Endothelial cell of umbilical vein (primary cell): ENCODE results near the gene NT5DC1. TPM values are rescaled to one million over a fixed set of nuclear protein-coding genes. Genes with fewer than 3 reads are reported as not detected.

Experiments
- BruUV-seq: library from RNA; stranded (reverse); fragments of 400-500 nt; replicated peaks from 2 replicates; lab custom pipeline; 2021; lab: Mats Ljungman, UMichigan
- CTCF ChIA-PET: fragments of 300-600, 350-600 bp; sonication (Branson Sonifier 250); formaldehyde crosslinking; loops from one replicate; lab custom pipeline; 2021; ENCODE audit warnings: antibody characterized with exemption, inconsistent platforms; lab: Charles Lee
- POLR2A ChIA-PET: fragments of 300-600, 350-600 bp; sonication (Branson Sonifier 250); formaldehyde crosslinking; loops from one replicate; lab custom pipeline; 2021; ENCODE audit warnings: antibody characterized with exemption, inconsistent platforms; lab: Charles Lee
- DNase-seq: peaks from one replicate; pipeline ENCODE4 v3.0.0-alpha.2; 2011; ENCODE audit warnings: low read depth, low spot score
- FAIRE-seq: peaks from 2 replicates; lab custom pipeline; 2011; peaks lifted over from hg19 to GRCh38; lab: Jason Lieb, UNC
- H2AFZ ChIP-seq: 2 replicates; pipeline ENCODE4 v1.6.0; 2012; ENCODE audit warnings: low read depth, low read length, control low read depth, inconsistent platforms
- H3K27ac ChIP-seq: 2 replicates; pipeline ENCODE4 v1.5.1; 2011; ENCODE audit warnings: low read depth, mild to moderate bottlenecking, control low read depth, low read length, moderate library complexity; ENCODE audit not compliant: insufficient read depth
- H3K27me3 ChIP-seq, 2 experiments: 2 replicates each; pipeline versions ENCODE4 v1.6.0 to v1.6.1; 2011; ENCODE audit warnings: low read length in 2 of 2, mixed read lengths in 1 of 2; ENCODE audit not compliant: control insufficient read depth in 2 of 2, insufficient read depth in 2 of 2
- H3K36me3 ChIP-seq, 2 experiments: 2 replicates in 1 of 2; 3 replicates in 1 of 2; pipeline ENCODE4 v1.5.1; 2011; ENCODE audit warnings: low read length in 2 of 2, mild to moderate bottlenecking in 1 of 2, moderate library complexity in 1 of 2; ENCODE audit not compliant: control insufficient read depth in 2 of 2, insufficient read depth in 2 of 2; ENCODE audit errors: extremely low read depth in 1 of 2
- H3K4me1 ChIP-seq: 3 replicates; pipeline ENCODE4 v1.5.1; 2011; ENCODE audit warnings: mild to moderate bottlenecking, low read length; ENCODE audit not compliant: control insufficient read depth, insufficient read depth; ENCODE audit errors: extremely low read depth
- H3K4me2 ChIP-seq: 2 replicates; pipeline ENCODE4 v1.6.1; 2011; ENCODE audit warnings: low read length, control low read depth, mixed read lengths; ENCODE audit not compliant: insufficient read depth
- H3K4me3 ChIP-seq, 3 experiments: fragments of 200-600 bp in 1 of 3; sonication (generic), shearing (Covaris generic) in 1 of 3; replicated peaks in 1 of 3; 2 replicates each; pipeline ENCODE4 v1.5.1; 2011 to 2016; ENCODE audit warnings: control low read depth in 3 of 3, low read length in 3 of 3, mild to moderate bottlenecking in 2 of 3, inconsistent platforms in 1 of 3, low read depth in 1 of 3, moderate library complexity in 1 of 3; ENCODE audit not compliant: insufficient read depth in 1 of 3
- H3K79me2 ChIP-seq: 2 replicates; pipeline ENCODE4 v1.6.0; 2012; ENCODE audit warnings: low read length, inconsistent platforms; ENCODE audit not compliant: control insufficient read depth, insufficient read depth
- H3K9ac ChIP-seq: replicated peaks from 2 replicates; pipeline ENCODE3; 2011; ENCODE audit warnings: low read length, control low read depth; ENCODE audit not compliant: insufficient read depth; ENCODE audit errors: extremely low read depth
- H3K9me1 ChIP-seq: replicated peaks from 3 replicates; pipeline ENCODE4 v1.6.0; 2011; ENCODE audit warnings: mild to moderate bottlenecking, low read length; ENCODE audit not compliant: control insufficient read depth, insufficient read depth; ENCODE audit errors: extremely low read depth
- H3K9me3 ChIP-seq: replicated peaks from 2 replicates; pipeline ENCODE4 v1.5.1; 2012; ENCODE audit warnings: low read length, inconsistent platforms; ENCODE audit not compliant: control insufficient read depth, insufficient read depth
- H4K20me1 ChIP-seq: replicated peaks from 2 replicates; pipeline ENCODE3; 2011; ENCODE audit warnings: mild to moderate bottlenecking, low read length; ENCODE audit not compliant: control insufficient read depth, insufficient read depth; ENCODE audit errors: extremely low read depth
- CTCF ChIP-seq, 2 donors: IDR thresholded peaks; 1 replicate in 1 of 2; 2 replicates in 1 of 2; pipeline ENCODE4 v1.5.1; 2011; ENCODE audit warnings: low read length in 2 of 2, mild to moderate bottlenecking in 2 of 2, moderate library complexity in 2 of 2, control low read depth in 1 of 2, inconsistent platforms in 1 of 2, low read depth in 1 of 2; ENCODE audit not compliant: insufficient read depth in 1 of 2; ENCODE audit errors: extremely low read depth in 1 of 2
- EZH2 ChIP-seq: IDR thresholded peaks from 2 replicates; pipeline ENCODE4 v1.6.1; 2012; ENCODE audit warnings: borderline replicate concordance, low read depth, mild to moderate bottlenecking, moderate library complexity, low read length, inconsistent platforms; ENCODE audit not compliant: severe bottlenecking
- FOS ChIP-seq: IDR thresholded peaks from 2 replicates; pipeline ENCODE4 v1.6.1; 2011; ENCODE audit warnings: mild to moderate bottlenecking, low read length, moderate library complexity, borderline replicate concordance; ENCODE audit not compliant: insufficient read depth
- GATA2 ChIP-seq: IDR thresholded peaks from 2 replicates; pipeline ENCODE4 v1.7.0; 2011; ENCODE audit warnings: low read depth, mild to moderate bottlenecking, moderate library complexity, mixed read lengths, low read length; ENCODE audit not compliant: insufficient read length, insufficient read depth
- JUN ChIP-seq: IDR thresholded peaks from 2 replicates; pipeline ENCODE4 v1.6.1; 2011; ENCODE audit warnings: borderline replicate concordance, low read depth; ENCODE audit not compliant: insufficient read length, insufficient read depth
- MAX ChIP-seq: IDR thresholded peaks from 2 replicates; pipeline ENCODE4 v1.6.1; 2011; ENCODE audit not compliant: insufficient read depth, insufficient read length
- MYC ChIP-seq: IDR thresholded peaks from one replicate; pipeline ENCODE4 v1.6.1; 2011; ENCODE audit warnings: mild to moderate bottlenecking, low read depth, low read length
- POLR2A ChIP-seq: IDR thresholded peaks from 2 replicates; pipeline ENCODE4 v1.6.1; 2012; ENCODE audit warnings: low read depth, mild to moderate bottlenecking, control low read depth, low read length
- POLR2AphosphoS5 ChIP-seq: IDR thresholded peaks from 2 replicates; pipeline ENCODE4 v1.6.1; 2012; ENCODE audit warnings: low read depth, mild to moderate bottlenecking, control low read depth, low read length, moderate library complexity; ENCODE audit not compliant: insufficient read depth
- dilution Hi-C: fragments of 300-500 bp; cut with MboI; formaldehyde crosslinking; loops from one replicate; pipeline ENCODE4 v1.15.0; 2019; ENCODE audit warnings: low sequenced_read_pairs; ENCODE audit not compliant: extremely low pct_ligation_motif_present
- intact Hi-C: fragments of 100-400 bp; cut with micrococcal nuclease; formaldehyde crosslinking; loops from one replicate; pipeline ENCODE4 v1.10.0; 2022
- polyA plus RNA-seq, 4 experiments: library from polyadenylated mRNA; depleted of rRNA in 3 of 4; stranded (reverse) in 3 of 4; unstranded in 1 of 4; fragments of >200 nt; gene quantifications; 2 replicates each; pipeline versions ENCODE4 v1.2.1 to v1.2.3, GENCODE V29; 2011 to 2012; ENCODE audit warnings: missing spikeins in 1 of 4
- total RNA-seq: library from RNA; stranded (reverse); gene quantifications from 2 replicates; pipeline ENCODE4 v1.2.3, GENCODE V29; 2021

NT5DC1 gene
- total and polyA plus RNA-seq, 2 donors (not counting 3 experiments of a cell fraction or from before 2014, with no cell fraction given) = 11.3 to 24.3 TPM

DNA sequence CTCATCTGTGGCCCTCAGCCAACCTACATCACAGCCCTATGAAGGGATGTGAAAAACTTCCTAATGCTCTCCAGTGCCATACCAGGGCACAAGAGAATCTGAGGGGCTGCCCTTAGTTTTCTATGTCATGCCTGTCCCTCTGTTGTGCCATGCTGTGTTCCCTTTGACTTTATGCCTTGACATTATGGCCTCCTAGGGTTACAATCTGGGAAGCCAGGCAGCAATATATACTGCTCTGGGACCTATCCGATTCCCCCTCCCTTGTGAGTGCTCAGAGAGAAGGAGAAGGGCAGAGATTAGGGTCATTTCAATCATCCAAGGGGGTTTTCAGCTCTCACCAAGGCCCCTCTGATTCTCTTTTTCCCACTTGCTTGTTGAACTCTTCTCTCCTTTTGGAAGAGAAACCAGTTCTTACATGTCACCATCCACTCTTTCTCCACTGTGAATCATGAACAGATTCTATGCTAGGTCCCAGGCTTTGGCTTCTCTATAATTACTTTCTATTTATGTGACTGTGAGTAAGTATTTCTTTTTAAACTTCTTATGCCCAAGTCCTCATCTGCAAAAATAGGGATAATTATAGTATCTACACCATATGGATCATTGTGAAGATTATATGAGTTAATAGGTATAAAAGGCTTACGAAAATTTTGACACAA, 25.8 kb upstream of the NT5DC1 start:
- CTCF ChIA-PET = interaction anchor here (1.1 to 1.4 kb wide), 3 partner anchors 12 to 64 kb away, joined by 3 to 10 read pairs (median 6); no protein-coding TSS in a partner anchor
- Histone ChIP-seq H3K9me3 (no peaks in the 10 kb centered on the region), H3K79me2 (no peaks in the 10 kb centered on the region), H3K9ac (no peak overlapping the region), H3K4me3 (no peak overlapping the region), H3K36me3 (no peaks in the 10 kb centered on the region), H3K27ac (no peak overlapping the region), H3K4me1 (no peaks in the 10 kb centered on the region), H4K20me1 (no peaks in the 10 kb centered on the region), H3K4me2 (no peak overlapping the region), H2AFZ (no peak overlapping the region), H3K9me1 (no peaks in the 10 kb centered on the region), H3K27me3 (no peaks in the 10 kb centered on the region)
- no peak for TF ChIP-seq POLR2A
- TF ChIP-seq MAX = no peak
- no peak for TF ChIP-seq JUN
- TF ChIP-seq MYC = no peak
- TF ChIP-seq CTCF (IDR thresholded peaks at IDR 0.05; ENCODE audit: extremely low read depth in 1 of 2, insufficient read depth in 1 of 2, low read depth in 1 of 2, low read length in 2 of 2) = no peak
- no peak for TF ChIP-seq POLR2AphosphoS5
- no peak for TF ChIP-seq GATA2
- no peak for TF ChIP-seq EZH2
- no peak for TF ChIP-seq FOS
- DNase-seq (no peak), FAIRE-seq (no peak)
- intact Hi-C loops = no loop called here
- POLR2A ChIA-PET = no interaction called here
- dilution Hi-C loops = no loop called here
- BruUV-seq = no TSS peak
